HS-5 (cell line): ENCODE data around the gene ZNF726.
A peak's percentile ranks its signal among the peaks of the same experiment; 100 is the strongest.
"Not testable (repeated sequence)": the region's sequence is repeated elsewhere in the genome, so short reads cannot be mapped to it uniquely, and the experiment has no call there.

Source experiments
- DNase-seq: peaks from one replicate; pipeline ENCODE4 v3.0.0-alpha.2; 2012; ENCODE audit warnings: low read depth

The ZNF726 gene

DNA sequence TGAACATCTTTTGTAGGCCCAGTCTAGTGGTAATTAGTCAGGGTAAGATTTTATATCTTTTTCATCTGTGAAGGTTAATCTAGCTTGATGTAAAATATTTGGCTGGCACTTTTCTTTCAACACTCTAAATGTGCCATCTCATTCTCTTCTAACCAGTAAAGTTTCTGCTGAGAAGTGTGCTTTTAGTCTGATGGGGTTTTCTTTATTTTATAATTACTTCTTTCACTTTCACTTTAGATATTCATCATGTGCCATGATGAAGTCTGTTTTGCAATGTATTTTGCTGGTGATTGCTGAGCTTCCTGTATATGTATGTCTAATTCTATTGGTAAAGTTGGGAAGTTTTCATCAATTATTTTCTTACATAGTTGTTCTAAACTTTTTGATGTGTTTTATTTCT is 31.9 kb downstream of the ZNF726 start:
- no peak for DNase-seq

DNA sequence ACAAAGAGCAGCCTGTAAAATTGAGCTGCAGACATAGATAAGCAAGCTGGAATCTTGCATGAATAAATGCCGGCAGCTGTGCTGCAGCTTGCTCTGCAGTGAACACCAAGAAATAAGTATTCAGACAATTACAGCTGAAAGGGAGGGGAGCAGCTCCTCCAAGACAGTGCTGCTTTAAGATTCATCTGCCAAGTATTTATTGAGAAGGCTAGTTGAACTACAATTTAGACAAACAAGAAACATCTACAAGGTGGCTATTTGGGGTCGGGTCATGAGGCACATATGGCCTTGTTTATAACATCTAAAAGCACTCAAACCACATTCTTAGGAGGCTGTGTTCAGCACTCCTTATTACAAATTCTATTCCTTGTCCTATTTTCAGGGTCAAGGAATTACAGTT is 34.9 kb downstream of the ZNF726 start:
- no peak for DNase-seq

DNA sequence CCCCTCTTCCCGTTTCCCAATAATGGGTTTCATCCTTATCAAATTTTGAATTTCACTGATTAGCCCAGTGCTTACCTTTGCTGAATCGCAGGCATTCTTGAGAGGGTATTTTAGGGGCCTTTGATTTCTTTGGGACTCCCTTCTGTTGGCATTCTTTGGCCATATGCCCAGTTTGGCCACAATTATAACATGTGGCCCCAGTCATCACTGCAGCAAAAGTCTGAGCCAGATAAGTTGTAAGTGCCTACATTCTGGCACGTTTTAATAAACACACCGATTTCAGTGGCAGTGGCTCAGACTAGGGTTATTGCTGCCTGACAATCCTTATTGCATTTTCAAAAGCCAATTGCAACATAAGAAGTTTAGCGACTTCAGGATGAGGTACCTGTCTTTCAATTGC is 41.4 kb downstream of the ZNF726 start:
- DNase-seq: no peak

DNA sequence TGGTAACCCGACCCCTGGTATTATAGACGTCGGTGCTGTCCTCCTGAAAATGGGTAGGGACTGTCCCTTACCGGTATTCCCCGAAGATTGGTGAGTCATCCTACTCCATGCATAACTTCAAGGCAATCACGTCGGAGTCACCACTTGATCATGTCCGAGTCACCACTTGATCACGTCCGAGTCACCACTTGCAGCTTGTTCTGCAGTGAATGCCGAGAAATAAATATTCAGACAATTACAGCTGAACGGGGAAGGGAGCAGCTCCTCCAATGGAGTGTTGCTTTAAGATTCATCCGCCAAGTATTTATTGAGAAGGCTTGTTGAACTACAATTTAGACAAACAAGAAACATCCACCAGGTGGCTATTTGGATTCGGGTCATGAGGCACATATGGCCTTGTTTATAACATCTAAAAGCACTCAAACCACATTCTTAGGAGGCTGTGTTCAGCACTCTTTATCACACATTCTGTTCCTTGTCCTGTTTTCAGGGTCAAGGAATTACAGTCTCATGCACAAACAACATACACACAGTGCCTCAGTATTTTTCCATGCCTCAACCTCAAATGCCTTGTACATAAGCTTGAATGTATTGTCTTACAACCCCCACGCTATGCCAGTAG is 43.1 kb downstream of the ZNF726 start:
- DNase-seq: peak; percentile 79

DNA sequence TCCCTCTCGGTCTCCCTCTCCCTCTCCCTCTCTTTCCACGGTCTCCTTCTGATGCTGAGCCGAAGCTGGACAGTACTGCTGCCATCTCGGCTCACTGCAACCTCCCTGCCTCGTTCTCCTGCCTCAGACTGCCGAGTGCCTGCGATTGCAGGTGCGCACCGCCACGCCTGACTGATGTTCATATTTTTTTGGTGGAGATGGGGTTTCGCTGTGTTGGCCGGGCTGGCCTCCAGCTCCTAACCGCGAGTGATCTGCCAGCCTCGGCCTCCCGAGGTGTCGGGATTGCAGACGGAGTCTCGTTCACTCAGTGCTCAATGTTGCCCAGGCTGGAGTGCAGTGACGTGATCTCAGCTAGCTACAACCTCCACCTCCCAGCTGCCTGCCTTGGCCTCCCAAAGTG is 48.7 kb downstream of the ZNF726 start:
- not testable (repeated sequence) for DNase-seq

DNA sequence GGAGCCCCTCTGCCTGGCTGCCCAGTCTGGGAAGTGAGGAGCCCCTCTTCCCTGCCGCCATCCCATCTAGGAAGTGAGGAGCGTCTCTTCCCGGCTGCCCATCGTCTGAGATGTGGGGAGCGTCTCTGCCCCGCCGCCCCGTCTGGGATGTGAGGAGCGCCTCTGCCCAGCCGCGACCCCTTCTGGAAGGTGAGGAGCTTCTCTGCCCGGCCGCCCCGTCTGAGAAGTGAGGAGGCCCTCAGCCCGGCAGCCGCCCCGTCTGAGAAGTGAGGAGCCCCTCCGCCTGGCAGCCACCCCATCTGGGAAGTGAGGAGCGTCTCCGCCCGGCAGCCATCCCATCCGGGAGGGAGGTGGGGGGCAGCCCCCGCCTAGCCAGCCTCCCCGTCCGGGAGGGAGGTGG is 49.2 kb downstream of the ZNF726 start:
- DNase-seq: not testable (repeated sequence)

DNA sequence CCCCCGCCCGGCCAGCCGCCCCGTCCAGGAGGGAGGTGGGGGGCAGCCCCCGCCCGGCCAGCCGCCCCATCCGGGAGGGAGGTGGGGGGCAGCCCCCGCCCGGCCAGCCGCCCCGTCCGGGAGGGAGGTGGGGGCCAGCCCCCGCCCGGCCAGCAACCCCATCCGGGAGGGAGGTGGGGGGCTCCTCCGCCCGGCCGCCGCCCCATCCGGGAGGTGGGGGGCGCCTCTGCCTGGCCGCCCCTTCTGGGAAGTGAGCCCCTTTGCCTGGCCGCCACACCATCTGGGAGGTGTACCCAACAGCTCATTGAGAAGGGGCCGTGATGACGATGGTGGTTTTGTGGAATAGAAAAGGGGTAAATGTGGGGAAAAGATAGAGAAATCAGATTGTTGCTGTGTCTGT is 49.6 kb downstream of the ZNF726 start:
- DNase-seq: not testable (repeated sequence)

DNA sequence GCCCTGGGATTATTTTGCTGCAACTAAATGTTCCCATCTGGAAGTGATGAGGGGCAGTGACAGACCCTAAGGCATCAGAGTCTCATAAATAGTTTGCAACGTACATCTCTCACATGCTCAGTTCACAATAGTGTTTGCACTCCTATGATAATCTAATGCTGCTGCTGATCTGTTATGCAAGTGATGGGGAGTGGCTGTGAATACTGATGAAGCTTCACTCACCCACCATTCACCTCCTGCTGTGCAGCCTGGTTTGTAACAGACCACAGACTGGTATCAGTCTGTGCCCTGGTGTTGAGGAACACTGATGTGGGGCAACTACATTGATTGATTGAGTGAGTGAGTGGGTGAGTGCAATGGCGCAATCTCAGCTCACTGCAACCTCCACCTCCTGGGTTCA is 54.9 kb downstream of the ZNF726 start:
- DNase-seq: no peak

DNA sequence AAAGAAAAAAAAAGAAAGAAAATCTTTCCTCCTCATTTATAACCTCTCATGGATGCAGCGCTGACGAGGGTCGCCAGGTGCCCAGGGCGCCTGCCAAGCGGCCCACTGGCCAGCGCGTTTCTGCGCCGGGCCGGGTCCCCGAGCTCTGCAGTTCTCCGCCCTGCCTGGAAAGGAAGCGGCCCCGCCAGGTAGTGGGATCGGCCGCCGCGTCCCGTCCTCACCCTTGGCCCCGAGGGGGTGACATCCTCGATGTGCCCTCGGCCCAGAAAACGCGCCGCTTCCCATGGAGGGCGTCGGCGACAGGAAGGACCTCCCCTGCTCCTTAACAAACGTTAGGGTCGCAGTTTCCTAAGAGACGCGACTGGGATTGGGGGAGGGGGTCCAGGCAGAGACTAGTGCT is 56.9 kb downstream of the ZNF726 start:
- no peak for DNase-seq

DNA sequence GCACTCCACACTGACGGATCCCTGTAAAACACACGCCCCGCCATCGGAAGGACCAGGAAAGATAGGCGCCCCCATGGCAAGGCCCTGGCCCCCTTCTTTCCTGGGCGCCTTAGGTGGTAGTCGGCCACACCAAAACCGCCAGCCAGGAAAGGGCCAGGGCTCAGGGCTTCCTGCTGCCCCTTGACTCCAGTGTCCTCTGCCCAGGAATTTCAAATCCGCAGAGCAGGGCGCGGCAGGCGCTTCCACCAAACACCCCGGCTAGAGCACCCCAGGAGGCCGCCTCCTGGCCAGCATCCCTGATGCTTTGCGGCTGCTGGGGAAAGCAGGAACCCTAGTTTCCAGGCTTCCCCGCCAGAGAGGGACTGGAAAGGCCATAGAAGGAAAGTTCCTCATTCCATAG is 57.5 kb downstream of the ZNF726 start:
- DNase-seq: no peak

DNA sequence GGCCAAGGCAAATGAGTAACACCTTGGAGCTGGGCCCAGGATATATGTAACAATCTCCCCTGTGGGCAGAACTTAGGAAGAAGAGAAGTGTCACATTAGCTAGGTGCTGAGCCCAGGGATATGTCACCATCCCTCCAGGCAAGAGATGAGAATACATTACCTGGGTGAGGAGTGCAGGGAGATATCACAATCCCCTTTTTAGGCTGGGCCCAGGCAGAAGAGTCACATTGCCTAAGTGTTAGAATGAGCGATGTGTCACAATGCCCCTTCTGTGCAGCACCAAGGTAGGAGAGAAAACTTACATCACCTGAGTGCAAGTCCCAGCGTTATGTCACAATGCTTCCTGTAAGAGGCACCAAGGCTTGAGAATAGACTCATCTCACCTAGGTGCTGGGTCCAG is 60.3 kb downstream of the ZNF726 start:
- no peak for DNase-seq

DNA sequence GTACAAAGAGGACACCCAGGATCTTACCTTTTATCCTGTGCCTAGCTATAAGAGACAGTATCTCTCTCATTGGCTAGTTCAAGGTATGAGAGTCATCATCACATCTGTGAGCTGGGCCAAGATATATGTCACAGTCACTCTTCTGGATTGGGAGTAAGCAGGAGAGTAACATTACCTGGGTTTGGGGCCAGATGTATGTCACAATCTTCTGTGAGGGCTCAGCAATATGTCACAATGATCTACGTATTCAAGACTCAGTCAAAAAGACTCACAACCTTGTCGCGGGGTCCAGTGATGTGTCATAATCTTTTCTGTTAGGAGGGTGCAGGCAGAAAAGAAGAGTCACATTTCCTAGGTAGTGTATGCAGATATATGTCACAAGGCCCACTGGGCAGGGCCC is 61.9 kb downstream of the ZNF726 start:
- DNase-seq: not testable (repeated sequence)

DNA sequence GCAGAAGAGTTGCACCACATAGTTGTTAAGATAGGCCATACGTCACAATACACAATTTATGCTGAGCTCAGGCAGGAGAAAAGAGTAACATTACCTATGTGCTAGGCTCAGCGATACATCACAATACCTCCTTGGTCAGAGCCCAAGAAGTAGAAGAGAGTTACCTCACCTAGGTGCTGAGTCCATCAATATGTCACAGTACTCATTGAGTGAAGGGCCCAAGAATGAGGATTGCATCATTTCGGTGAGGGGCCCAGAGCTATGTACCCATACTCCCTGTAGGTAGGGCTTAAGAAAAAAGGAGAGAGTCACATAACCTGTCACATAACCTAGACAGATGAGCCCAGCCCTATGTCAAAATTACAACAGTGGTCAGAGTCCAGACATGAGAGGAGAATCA is 62.6 kb downstream of the ZNF726 start:
- not testable (repeated sequence) for DNase-seq

DNA sequence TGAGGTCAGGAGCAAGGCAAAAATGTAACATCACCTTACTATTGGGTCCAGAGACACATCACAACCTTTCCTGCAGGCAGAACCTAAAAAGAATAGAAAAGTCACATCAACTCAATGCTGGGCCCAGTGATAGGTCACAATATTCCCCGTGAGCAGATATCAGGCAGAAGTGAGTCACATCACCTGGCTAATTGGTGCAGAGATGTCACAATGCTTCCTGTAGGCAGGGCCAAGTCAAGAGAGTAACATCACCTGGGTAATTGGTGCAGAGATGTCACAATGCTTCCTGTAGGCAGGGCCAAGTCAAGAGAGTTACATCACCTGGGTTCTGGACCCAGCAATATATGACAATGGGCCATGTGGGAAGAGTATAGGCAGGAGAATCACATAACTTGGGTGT is 63.4 kb downstream of the ZNF726 start:
- DNase-seq: no peak

DNA sequence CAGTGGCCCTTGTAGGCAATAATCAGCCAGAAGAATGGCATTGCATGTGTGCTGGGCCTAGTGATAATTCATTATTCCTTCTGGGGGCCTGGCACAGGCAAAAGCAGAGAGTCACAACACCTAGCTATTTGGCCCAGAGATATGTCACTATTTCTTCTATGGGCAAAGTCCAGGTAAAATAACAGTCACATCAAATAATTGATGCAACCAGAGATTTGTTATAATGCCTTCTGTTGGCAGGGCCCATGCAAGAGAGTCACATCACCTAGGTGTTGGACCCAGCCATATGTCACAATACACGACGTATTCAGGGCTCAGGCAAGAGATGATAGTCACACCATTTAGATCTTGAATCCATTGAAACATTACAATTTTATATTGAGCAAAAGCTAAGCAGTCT is 66.1 kb downstream of the ZNF726 start:
- DNase-seq: no peak

DNA sequence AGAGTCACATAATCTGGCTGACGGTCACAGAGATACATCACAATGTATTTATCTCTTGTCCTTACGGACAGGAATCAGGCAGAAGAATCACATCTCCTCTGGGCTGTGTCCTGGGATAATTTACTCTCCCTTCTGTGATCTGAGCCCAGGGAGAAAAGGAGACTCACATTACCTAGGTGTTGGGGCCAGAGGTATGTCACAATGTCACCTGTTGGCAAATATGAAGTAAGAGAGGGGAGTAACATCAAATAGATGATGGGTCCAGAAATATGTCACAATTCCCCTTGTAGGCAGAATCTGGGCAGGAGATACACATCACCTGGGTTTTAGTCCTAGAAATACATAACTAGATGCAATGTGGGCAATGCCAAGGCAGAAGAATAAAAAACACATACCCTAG is 67.2 kb downstream of the ZNF726 start:
- DNase-seq: no peak

DNA sequence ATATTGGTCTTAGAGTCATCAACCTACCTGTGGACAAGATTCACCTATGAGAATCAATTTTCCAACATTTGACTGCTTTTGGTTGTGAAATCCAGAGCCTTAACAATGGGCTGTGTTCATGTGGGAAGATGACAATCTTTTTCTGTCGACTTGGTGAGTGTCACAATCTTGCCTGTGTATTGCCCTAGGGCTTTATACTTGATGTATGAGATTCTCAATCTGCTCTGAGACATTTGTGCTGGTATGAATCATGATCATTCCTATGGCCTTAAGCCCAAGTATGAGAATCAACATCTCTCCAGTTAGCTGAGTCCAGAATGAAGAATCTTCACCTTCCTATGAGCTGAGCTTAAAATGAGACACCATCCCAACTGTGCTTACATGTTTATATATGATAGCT is 68.7 kb downstream of the ZNF726 start:
- DNase-seq: no peak
